MM.1S (cell line): Measurements from ENCODE around the gene CNGA1.

Experiments
- DNase-seq: peaks from one replicate; pipeline ENCODE4 v3.0.0-alpha.2; 2015
- H2AFZ ChIP-seq: fragments of 300-600 bp; sonication (generic); 2 replicates; pipeline ENCODE4 v1.6.0; 2016; ENCODE audit warnings: antibody characterized with exemption, low read length
- H3F3A ChIP-seq: fragments of 300-600 bp; sonication (generic); 2 replicates; pipeline ENCODE4 v1.6.1; 2016; ENCODE audit warnings: mild to moderate bottlenecking, antibody characterized with exemption, low read length, moderate library complexity, mixed read lengths; ENCODE audit not compliant: insufficient read depth
- H3K27ac ChIP-seq: fragments of 300-600 bp; sonication (generic); 2 replicates; pipeline ENCODE4 v1.5.1; 2016; ENCODE audit warnings: mild to moderate bottlenecking, low read length
- H3K27me3 ChIP-seq: fragments of 300-600 bp; sonication (generic); replicated peaks from 2 replicates; pipeline ENCODE4 v1.6.0; 2016; ENCODE audit warnings: low read length; ENCODE audit not compliant: insufficient read depth
- H3K36me3 ChIP-seq: fragments of 300-600 bp; sonication (generic); replicated peaks from 2 replicates; pipeline ENCODE4 v1.6.1; 2016; ENCODE audit warnings: mild to moderate bottlenecking, low read length, mixed read lengths; ENCODE audit not compliant: insufficient read depth
- H3K4me1 ChIP-seq: fragments of 300-600 bp; sonication (generic); 2 replicates; pipeline ENCODE4 v1.6.1; 2016; ENCODE audit warnings: low read length, mixed read lengths
- H3K4me2 ChIP-seq: fragments of 300-600 bp; sonication (generic); 2 replicates; pipeline ENCODE4 v1.6.0; 2016; ENCODE audit warnings: low read depth, low read length
- H3K4me3 ChIP-seq: fragments of 300-600 bp; sonication (generic); 2 replicates; pipeline ENCODE4 v1.5.1; 2016; ENCODE audit warnings: low read length, mixed read lengths
- H3K79me2 ChIP-seq: fragments of 300-600 bp; sonication (generic); 2 replicates; pipeline ENCODE4 v1.6.1; 2016; ENCODE audit warnings: mixed run types, low read length, mixed read lengths
- H3K9ac ChIP-seq: fragments of 300-600 bp; sonication (generic); 2 replicates; pipeline ENCODE4 v1.6.1; 2016; ENCODE audit warnings: low read length, mixed read lengths
- H3K9me2 ChIP-seq: fragments of 300-600 bp; sonication (generic); replicated peaks from 2 replicates; pipeline ENCODE4 v1.6.1; 2016; ENCODE audit warnings: mild to moderate bottlenecking, low read length, mixed read lengths; ENCODE audit not compliant: insufficient read depth
- H3K9me3 ChIP-seq: fragments of 300-600 bp; sonication (generic); replicated peaks from 2 replicates; pipeline ENCODE4 v1.6.1; 2016; ENCODE audit warnings: mild to moderate bottlenecking, low read length, mixed read lengths; ENCODE audit not compliant: insufficient read depth
- H4K20me1 ChIP-seq: fragments of 300-600 bp; sonication (generic); 2 replicates; pipeline ENCODE4 v1.6.1; 2016; ENCODE audit warnings: mild to moderate bottlenecking, low read length, moderate library complexity, mixed read lengths; ENCODE audit not compliant: insufficient read depth
- CTCF ChIP-seq: fragments of 300-600 bp; sonication (generic); IDR thresholded peaks from 2 replicates; pipeline ENCODE4 v1.5.1; 2016; ENCODE audit warnings: antibody characterized with exemption, low read length, mixed read lengths
- EZH2 ChIP-seq: fragments of 300-600 bp; sonication (generic); optimal IDR thresholded peaks from 2 replicates; pipeline ENCODE3; 2017; ENCODE audit warnings: low read depth, mild to moderate bottlenecking, antibody characterized with exemption, low read length, mixed read lengths
- EZH2phosphoT487 ChIP-seq: fragments of 300-600 bp; sonication (generic); IDR thresholded peaks from 2 replicates; pipeline ENCODE4 v1.6.1; 2018; ENCODE audit warnings: antibody characterized with exemption, low read length

The CNGA1 gene

GRCh38 chr4:48043504-48043903, 27.0 kb upstream of the CNGA1 start:
- no peak for DNase-seq
- peaks cover 10% of the 10 kb centered on the region; the same call in 1 of the 2 replicates for H4K20me1 ChIP-seq
- H3K79me2 ChIP-seq, result no peaks in the 10 kb centered on the region
- H3K27me3 ChIP-seq, result peaks cover 98% of the 10 kb centered on the region
- no peak overlapping the region for H3K4me3 ChIP-seq
- TF ChIP-seq EZH2, result no peak
- TF ChIP-seq CTCF, result no peak
- no peak for TF ChIP-seq EZH2phosphoT487
- H3K9ac ChIP-seq, result no peak overlapping the region
- H2AFZ ChIP-seq, result no peak overlapping the region
- no peaks in the 10 kb centered on the region for H3K9me3 ChIP-seq
- no peak overlapping the region for H3K4me2 ChIP-seq
- H3K4me1 ChIP-seq, result peaks cover 3% of the 10 kb centered on the region; the same call in 1 of the 2 replicates
- H3K36me3 ChIP-seq, result no peaks in the 10 kb centered on the region
- no peak overlapping the region for H3K27ac ChIP-seq
- H3K9me2 ChIP-seq, result no peaks in the 10 kb centered on the region
- H3F3A ChIP-seq, result no peaks in the 10 kb centered on the region

- Histone ChIP-seq H3K36me3 (no peaks in the 10 kb centered on the region), H3K4me3 (no peak overlapping the region), H3K27me3 (peaks cover 98% of the 10 kb centered on the region), H4K20me1 (peaks cover 10% of the 10 kb centered on the region; the same call in 1 of the 2 replicates), H3K9me2 (no peaks in the 10 kb centered on the region), H3K9ac (no peak overlapping the region), H3K4me2 (no peak overlapping the region), H3K79me2 (no peaks in the 10 kb centered on the region), H3F3A (no peaks in the 10 kb centered on the region), H3K9me3 (no peaks in the 10 kb centered on the region), H3K4me1 (peaks cover 3% of the 10 kb centered on the region; the same call in 1 of the 2 replicates), H3K27ac (no peak overlapping the region), H2AFZ (no peak overlapping the region)
- DNase-seq, result no peak
- TF ChIP-seq EZH2phosphoT487 (no peak), EZH2 (no peak), CTCF (no peak)
These were observed 26.5 kb upstream of the CNGA1 start for GRCh38 chr4:48042979-48043461.

GRCh38 chr4:48041535-48042137, 25.2 kb upstream of the CNGA1 start:
- Histone ChIP-seq H2AFZ (no peak overlapping the region), H3F3A (no peaks in the 10 kb centered on the region), H3K9ac (no peak overlapping the region), H3K27me3 (peaks cover 97% of the 10 kb centered on the region), H4K20me1 (peaks cover 4% of the 10 kb centered on the region; the same call in 1 of the 2 replicates), H3K4me1 (peaks cover 5% of the 10 kb centered on the region; the same call in 1 of the 2 replicates), H3K36me3 (no peaks in the 10 kb centered on the region), H3K9me2 (no peaks in the 10 kb centered on the region), H3K27ac (no peak overlapping the region), H3K4me2 (no peak overlapping the region), H3K9me3 (no peaks in the 10 kb centered on the region), H3K4me3 (no peak overlapping the region), H3K79me2 (no peaks in the 10 kb centered on the region)
- no peak for DNase-seq
- no peak for TF ChIP-seq EZH2
- TF ChIP-seq CTCF, result no peak
- no peak for TF ChIP-seq EZH2phosphoT487
